GM20431 (cell line): Measurements from ENCODE around the gene ENAM.
"Not testable (repeated sequence)": the region's sequence is repeated elsewhere in the genome, so short reads cannot be mapped to it uniquely, and the experiment has no call there.

ENCODE experiments used
- in situ Hi-C: fragments of 300-500 bp; cut with MseI, MboI; formaldehyde crosslinking; loops from one replicate; pipeline ENCODE4 v1.15.0; 2020; ENCODE audit warnings: low sequenced_read_pairs; ENCODE audit not compliant: unreplicated experiment

Gene ENAM

DNA sequence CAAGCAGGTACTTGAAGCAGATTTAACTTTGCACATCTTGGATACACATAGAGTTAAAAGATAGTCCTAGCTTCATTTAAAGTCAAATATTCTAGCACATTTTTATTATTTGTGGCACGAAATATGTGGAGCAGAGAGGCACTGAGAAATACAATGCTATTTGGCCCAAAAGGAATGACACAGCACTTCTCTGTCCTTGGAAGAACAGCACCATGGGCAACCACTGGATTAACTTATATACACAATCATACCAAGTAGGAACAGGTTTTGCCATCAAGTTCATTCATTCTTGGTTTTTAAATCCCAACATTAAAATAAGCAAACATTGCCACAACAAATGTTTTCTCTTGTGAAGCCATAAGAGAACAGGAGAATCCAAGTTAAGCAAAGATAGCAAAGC lies 924 bp upstream of the ENAM start:
- in situ Hi-C loops: no loop called here

DNA sequence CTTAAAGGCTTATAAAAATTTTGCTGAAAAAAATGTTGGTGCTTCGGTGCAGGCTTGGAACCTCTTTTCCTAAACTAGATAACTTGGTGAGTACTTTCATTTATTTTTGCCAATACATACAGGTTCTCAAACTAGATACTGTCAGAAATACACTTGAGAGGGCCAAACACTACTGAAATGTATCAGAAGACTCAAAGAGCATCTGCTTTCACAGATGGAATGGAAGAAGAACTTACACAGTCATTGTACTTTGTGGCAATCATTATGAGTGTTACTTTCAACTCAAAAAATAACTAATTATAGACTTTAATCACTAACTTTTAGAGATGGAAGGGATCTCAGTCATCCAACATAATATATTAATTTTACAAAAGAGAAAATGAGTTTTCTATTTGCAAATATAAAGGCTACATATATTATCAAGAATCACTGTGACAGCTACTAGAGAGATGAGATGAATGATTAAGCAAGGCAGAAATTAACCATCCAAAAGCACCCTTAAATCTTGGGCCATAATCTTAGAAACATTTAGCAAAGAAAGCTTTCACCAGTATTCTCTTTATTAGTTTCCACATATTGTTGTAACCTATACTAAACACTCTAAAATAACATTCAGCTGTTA lies 1.0 kb downstream of the ENAM start:
- in situ Hi-C loops: no loop called here

DNA sequence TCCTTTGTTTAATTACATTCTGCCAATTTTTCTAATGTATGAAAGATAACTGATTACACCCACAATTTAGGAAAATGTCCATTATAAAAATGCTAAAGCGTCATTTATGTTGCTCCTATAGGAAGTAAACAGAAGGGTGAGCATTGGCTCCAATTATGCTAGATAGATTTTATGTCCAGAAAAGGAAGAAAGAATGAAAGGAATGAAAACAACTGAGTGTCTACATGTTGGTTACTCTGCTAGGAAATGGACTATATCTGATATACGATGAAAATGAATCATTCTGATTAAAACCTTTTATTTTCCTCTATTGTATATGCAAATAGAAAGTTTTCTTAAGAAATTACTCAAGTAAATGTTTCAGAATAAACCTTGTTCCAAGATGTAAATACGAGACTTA lies 1.6 kb downstream of the ENAM start:
- in situ Hi-C loops: no loop called here

DNA sequence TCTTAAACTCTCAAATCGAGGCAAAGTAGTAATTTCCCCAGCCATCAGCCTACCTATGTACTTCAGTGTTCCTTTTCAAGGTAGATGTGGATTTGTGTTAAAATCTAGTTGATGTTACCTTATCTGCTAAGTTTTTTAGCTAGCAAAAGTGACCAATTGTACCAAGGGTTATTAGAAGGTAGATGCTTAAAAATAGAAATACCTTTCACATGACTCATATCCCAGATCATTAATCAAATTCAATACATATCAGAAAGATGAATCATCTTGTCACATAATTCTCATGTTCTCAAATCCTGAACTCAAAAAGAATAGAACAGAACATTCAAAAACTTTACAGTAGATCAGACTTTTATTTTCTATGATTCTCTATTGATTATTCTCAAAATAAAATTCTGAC lies 3.5 kb downstream of the ENAM start:
- in situ Hi-C loops: no loop called here

DNA sequence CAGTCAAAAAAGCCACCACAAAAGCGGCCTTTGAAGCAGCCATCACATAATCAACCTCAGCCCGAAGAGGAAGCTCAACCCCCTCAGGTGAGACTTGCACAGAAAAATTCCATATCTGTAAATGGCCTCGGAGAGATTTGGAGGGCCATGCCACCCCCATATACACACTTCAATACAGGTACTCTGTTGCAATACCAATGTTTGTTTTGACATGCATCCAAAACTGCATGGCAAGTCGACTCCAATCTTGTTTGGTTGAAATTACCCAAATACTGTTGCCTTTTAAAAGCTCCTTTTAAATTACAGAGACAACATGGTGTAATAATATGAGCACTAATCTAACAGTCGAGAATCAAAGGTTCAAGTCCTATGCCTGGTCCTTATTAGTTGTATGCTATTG lies 5.9 kb downstream of the ENAM start:
- in situ Hi-C loops: no loop called here

DNA sequence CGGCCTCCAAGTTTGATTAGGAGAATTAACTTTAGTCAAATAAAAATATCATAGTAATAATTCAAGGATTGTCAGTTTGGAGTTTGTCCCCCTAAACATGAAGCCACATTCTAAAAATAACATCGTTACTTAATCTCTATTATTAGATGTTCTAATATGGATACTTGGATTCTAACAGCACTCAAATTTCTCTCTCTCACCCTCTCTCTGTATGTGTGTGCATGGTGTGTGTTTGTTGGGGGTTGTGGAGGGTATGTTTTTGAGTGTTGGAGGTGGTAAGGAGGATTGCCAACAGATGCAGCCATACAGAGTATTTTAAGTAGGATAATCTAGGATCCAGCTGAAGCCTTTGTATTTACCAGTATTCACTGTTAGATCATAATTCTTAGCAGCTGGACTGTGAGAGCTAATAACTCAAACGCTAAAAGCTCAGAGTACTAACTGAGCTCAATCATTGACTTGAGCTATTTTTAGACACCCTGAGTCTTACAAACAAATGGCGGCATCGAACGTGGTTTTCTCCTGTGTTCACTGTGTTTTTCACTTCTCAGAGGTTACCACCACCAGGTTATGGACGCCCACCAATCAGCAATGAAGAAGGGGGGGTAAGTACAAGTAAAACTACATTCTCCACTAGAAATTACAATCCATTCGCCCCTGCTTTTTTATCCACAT lies 8.8 kb downstream of the ENAM start:
- in situ Hi-C loops: no loop called here

DNA sequence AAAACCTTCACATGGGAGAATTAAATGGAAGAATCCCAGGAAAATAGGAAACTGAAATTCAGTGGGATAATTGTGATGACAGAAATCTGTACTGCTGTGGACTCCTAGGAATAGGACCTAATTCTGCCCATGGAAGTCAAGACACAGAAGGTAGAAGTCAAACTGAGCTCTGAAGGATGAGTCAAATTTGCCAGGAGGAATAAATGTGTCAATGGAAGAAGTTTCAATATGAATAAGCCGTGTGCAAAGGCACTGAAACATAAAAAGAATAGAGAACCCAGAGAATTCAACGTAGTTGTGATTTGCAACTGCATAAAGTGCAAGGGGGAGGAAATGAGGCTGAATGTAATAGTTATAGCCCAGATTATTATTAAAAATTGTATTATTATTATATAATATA lies 11.6 kb downstream of the ENAM start:
- in situ Hi-C loops: no loop called here

DNA sequence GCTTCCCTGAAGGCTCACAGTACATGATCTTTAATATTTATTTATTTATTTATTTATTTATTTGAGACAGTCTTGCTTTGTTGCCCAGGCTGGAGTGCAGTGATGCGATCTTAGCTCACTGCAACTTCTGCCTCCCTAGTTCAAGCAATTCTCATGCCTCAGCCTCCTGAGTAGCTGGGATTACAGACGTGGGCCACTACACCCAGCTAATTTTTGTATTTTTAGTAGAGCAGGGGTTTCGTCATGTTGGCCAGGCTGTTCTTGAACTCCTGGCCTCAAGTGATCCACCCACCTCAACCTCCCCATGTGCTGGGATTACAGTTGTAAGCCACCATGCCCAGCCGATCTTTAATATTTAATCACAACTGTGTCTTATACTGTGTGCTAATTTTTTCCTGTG lies 22.2 kb downstream of the ENAM start:
- in situ Hi-C loops: not testable (repeated sequence)

DNA sequence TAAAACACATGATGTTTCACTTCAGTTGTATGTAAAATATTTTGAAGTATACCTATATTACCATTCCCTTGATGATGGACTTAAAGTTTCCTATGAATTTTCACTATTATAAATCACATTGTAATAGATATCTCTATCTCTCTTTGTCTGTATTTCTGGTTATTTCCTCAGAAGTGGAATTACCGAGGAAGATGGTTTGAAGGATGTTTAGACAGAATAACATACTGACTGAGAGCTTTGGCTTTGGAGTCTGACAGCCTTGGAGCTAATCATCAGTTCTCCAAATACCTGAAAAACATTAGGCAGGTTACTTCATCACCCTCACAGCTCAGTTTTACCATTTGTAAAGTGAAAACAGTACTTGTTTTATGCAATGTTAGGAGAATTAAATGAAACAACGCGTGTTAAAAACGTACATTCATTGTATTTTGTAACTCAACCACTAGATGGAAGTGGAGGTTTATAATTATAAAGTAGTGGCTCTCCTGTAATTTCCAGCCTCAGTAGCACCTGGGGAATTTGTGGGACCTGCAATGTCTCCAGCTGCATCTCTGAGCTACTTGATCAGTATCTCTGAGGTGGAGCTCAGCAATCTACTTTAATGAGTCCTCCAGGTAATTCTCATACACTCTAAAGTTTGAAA lies 23.4 kb downstream of the ENAM start:
- in situ Hi-C loops: no loop called here

DNA sequence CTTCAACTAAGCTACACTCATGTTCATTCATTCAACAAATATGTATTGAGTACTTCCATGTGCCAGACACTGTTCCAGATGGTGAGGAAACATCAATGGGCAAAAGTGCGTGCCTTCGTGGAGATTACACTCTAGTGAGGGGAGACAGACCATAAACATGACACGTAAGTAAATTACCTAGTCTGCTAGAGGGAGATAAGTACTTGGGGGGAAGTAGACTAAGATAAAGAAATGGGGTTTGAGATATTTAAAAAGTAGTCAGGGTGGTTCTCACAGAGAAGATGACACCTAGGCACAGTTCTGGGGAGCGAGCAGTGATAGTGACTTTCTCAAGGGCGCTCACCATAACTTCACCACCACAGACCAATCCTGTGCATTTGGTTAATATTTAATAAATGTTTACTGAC lies 26.1 kb downstream of the ENAM start:
- in situ Hi-C loops: no loop called here

DNA sequence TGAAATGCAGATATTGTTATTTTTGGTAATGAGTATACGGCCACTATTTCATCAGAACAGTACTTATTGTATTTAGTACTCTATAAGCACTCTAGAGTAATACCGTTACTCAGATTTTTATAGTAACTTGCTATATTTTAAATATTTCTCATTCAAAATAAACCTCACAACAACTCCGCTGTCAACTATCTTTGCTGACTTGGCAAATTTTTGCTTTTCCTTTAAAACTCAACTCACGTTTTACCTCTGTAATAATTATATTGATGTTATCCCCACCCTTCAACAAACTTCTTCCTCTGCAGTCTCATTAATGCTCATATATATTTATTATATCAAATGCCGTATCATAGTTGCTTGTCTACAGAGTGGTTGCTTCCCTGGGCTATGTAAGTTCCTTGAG lies 28.8 kb downstream of the ENAM start:
- in situ Hi-C loops: no loop called here

DNA sequence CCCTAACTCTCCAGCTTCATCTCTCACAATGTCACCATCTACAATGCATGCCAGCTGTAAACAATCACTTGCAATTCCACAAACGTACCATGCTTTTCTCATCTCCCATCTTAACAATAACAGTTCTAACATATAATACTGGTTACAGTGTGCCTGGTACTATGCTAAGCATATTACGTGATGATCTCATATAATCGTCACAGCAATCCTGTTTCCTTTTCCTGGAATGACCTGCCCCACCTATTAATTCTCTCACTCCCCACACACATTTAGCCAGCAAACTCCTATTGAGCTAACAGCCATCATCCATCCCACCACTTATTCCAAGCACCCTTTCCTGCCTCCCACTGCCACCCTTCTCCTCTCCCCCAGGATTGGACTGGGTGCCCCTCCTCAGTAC lies 29.9 kb downstream of the ENAM start:
- in situ Hi-C loops: no loop called here

DNA sequence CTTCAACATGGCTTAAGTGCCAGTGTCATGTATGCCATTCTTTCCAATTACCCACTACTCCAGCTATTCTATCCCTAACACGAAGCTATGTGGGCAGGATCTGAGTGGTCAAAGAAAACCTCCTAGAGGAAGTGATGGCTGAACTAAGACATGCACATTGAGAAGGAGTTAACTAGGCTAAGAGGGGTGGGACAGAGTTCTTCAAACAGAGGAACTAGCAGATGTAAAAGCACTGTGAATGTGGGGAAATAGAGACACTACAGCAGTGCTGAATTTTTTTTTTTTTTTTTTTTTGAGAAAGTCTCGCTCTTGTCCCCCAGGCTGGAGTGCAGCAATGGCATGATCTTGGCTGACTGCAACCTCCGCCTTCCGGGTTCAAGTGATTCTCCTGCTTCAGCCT lies 31.6 kb downstream of the ENAM start:
- in situ Hi-C loops: no loop called here

DNA sequence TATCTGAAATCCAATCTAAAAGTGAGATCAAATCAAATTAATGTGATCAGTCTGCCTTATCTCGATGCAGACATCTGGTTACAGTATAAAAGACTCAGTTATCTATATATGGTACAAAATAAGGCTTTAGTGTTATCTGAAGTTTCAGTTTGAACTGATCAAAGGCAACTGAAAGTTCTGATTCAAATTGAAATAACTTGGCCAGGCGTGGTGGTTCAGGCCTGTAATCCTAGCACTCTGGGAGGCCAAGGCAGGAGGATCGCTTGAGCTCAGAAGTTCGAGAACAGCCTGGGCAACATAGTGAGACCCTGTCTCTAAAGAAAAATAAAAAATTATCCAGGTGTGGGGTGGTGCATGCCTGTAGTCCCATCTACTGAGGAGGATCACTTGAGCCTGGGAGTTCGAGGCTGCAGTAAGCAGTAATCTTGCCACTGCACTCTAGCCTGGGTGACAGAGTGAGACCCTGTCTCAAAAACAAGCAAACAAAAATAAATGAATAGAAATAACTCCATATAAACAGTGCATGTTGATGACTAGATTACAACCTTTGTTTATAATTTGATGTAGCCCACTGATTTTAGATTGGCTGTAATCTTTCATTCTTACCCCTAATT lies 32.9 kb downstream of the ENAM start:
- in situ Hi-C loops: not testable (repeated sequence)

DNA sequence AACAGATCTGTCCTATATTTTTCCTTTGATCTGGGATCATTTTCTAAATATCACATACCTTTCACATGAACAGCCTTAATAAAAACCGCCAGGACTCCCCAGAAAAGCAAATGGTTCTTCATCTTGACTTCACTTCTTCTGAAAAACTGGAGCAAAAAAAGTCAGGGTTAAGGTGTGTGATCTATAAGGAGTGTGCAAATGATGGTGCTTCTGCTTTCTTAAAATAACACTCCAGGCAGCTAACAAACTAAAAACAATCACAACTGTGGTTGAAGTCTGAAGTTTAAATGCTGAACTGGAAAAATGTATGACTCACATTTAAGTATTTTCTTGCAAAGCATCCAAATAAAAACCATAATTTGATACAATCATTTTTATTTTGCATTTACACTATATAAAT lies 37.8 kb downstream of the ENAM start, which contains the start of gene JCHAIN:
TSS of gene JCHAIN (minus strand) at position 140 of the 400 bp plus-strand sequence. CDS start at position 122, 18 bp downstream.
- in situ Hi-C loops: no loop called here

DNA sequence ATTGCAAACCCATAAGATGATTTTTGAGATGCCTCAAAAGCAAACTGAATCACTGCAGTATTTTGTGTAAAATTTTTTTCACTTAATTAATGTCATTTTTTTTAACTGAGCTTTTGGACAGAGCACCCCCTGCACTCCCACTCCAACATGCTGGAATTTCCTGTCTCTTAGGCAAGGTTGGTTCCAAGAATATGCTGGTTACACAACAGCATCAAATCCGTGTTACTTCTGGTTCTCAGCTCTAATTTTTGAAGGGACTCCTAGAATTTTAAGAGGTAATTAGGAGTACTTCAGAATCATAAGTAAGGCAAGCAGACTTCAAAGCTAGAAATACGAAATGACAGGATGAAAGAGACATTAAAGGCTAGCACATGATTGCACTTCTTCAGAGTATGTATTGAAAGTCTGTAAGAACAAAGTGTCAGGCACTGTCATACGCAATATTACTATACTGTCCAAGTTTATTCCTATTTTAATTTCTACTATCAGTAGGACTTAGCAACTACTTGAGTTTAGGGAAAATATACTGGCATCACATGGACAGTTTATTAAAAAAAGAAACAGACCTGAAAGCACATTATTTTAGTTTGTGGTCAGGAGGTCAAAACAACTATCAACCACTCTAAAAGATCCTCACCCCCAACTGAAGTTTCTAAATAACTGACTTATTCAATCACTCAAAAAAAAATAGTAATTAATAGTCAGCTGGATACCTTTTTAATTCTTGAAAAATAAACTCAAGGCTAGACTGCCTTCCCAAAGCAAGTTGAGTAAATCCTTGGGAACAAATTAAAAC lies 39.4 kb downstream of the ENAM start:
- in situ Hi-C loops: no loop called here

DNA sequence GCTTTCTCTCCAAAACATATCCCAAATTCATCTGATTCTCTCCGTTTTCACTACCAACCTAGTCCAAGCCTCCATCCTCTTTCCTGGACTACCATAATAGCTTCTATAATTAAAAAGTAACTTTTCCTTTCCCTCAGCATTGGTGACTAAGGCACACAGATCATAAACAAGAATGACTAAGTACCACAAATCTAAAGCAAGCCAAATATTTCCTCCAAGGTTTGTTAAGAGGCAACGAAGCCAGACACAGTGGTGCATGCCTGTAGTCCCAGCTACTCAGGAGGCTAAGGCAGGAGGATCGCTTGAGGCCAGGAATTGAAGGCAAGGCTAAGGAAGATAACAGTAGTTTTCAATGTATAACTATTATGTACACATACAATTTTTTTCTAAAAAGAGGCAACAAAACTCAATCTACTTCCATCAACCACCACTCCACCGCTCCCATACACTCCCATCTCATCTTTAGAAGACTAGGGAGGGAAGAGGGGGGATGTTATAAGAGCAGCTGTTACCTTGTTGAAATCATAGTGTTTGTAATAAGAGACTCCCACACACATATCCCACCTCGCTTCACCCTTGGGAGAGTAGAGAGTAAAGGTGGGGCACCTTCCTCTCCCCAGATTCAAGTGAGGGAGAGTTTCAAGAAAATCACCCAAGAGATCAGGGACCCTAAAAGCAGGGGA lies 41.9 kb downstream of the ENAM start:
- in situ Hi-C loops: no loop called here

DNA sequence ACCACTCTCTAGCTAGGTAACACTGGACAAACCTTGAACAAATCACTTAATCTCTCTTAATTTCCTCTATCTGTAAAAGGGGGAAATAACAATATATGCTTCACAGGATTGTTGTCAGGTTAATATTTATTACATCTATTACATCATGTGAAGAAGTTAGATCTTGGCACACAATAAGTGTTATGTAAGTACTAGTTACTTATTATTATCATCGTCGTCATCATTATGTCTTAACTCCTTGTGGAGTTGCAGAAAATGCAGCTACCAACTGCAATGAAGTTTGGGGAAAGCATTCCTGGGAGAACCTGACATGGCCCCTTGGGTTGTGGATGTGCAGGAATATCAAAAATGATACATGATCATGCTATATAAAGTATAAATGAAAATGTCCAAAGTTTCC lies 42.5 kb downstream of the ENAM start:
- in situ Hi-C loops: no loop called here

DNA sequence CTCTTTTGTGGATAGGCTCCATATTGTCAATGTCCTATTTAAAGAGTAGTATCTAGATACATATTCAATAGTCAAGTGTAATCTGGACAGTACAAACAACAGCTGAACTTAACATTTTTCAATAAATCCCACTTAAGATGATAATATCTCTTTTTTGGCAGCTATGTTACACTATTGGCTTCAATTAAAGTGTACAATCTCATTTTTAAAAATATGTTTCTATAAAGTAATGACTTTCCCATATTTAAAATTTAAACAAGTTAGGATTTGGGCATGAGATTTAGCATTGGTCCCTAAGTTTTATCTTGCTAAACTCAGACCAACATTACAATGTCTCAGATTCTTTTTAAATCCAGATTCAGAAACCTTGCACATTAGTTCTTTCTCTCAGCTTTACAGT lies 45.6 kb downstream of the ENAM start:
- in situ Hi-C loops: no loop called here

DNA sequence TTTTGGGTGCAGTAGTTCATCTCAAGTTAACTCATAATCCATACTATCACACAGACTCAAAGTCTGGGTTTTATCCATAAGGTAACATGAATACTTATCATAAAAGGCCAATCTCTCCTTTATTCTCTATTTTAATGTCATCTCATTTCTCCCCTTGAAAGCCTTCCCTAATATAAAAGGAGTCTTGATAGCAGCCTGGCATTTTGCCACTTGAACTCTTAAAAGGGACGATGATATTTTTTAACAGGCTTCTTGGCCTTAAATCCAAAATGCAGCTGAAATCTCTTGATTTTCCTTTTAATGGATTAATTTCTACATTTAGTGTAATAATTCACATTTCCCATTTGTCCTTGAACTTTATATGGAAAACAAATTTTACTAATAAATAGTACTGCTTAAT lies 46.2 kb downstream of the ENAM start:
- in situ Hi-C loops: no loop called here
